CD4-positive, CD25-positive, alpha-beta regulatory T cell (primary cell): ENCODE measurements around the gene RIIAD1. TPM values are rescaled to one million over a fixed set of nuclear protein-coding genes. Genes with fewer than 3 reads are reported as not detected.
"Not testable (repeated sequence)": the region's sequence is repeated elsewhere in the genome, so short reads cannot be mapped to it uniquely, and the experiment has no call there.

Experiments used
- ATAC-seq, 2 donors: fragments of 150-1000 bp; cut with Tn5 transposase; one replicate each; pipeline ENCODE4 v1.10.0; 2021; ENCODE audit warnings: low read depth in 2 of 2, moderate number of reproducible peaks in 2 of 2, moderate library complexity in 1 of 2
- DNase-seq, 3 donors: peaks; one replicate each; pipeline versions ENCODE4 v3.0.0 to v3.0.0-alpha.2; 2012 to 2022; ENCODE audit warnings: mixed read lengths in 1 of 3
- H3K27ac ChIP-seq: one replicate; pipeline ENCODE4 v1.7.0; 2013; ENCODE audit warnings: mild to moderate bottlenecking, low read length; ENCODE audit not compliant: insufficient read depth, poor library complexity, severe bottlenecking
- H3K27me3 ChIP-seq: one replicate; pipeline ENCODE4 v1.7.0; 2013; ENCODE audit warnings: low read length; ENCODE audit not compliant: control insufficient read depth, insufficient read depth
- H3K36me3 ChIP-seq: one replicate; pipeline ENCODE4 v1.7.0; 2013; ENCODE audit warnings: mild to moderate bottlenecking, low read length, moderate library complexity; ENCODE audit not compliant: control insufficient read depth, insufficient read depth
- H3K4me1 ChIP-seq: 2 replicates; pipeline ENCODE4 v1.7.0; 2013; ENCODE audit warnings: mild to moderate bottlenecking, low read length; ENCODE audit not compliant: insufficient read depth, control insufficient read depth, poor library complexity, severe bottlenecking
- H3K4me3 ChIP-seq: one replicate; pipeline ENCODE4 v1.7.0; 2013; ENCODE audit warnings: low read depth, mild to moderate bottlenecking, low read length, moderate library complexity
- H3K9me3 ChIP-seq, 2 experiments: 1 replicate in 1 of 2; 2 replicates in 1 of 2; pipeline ENCODE4 v1.7.0; 2013; ENCODE audit warnings: low read length in 2 of 2, mild to moderate bottlenecking in 1 of 2, moderate library complexity in 1 of 2; ENCODE audit not compliant: control insufficient read depth in 2 of 2
- H3K27ac Mint-ChIP-seq, 3 donors: one replicate each; pipeline ENCODE4 v1.8.0; 2020 to 2022; ENCODE audit warnings: mild to moderate bottlenecking in 3 of 3, mixed read lengths in 3 of 3, moderate library complexity in 2 of 3
- H3K27me3 Mint-ChIP-seq: one replicate; pipeline ENCODE4 v1.8.0; 2022; ENCODE audit warnings: mild to moderate bottlenecking, mixed read lengths
- H3K36me3 Mint-ChIP-seq: one replicate; pipeline ENCODE4 v1.8.0; 2020; ENCODE audit warnings: mixed read lengths
- H3K4me1 Mint-ChIP-seq, 4 donors: one replicate each; pipeline ENCODE4 v1.8.0; 2020 to 2022; ENCODE audit warnings: mixed read lengths in 4 of 4, mild to moderate bottlenecking in 1 of 4
- H3K4me3 Mint-ChIP-seq, 4 donors: one replicate each; pipeline ENCODE4 v1.8.0; 2020 to 2022; ENCODE audit warnings: mild to moderate bottlenecking in 4 of 4, mixed read lengths in 4 of 4, moderate library complexity in 3 of 4
- H3K9me3 Mint-ChIP-seq, 7 donors: one replicate each; pipeline ENCODE4 v1.8.0; 2020 to 2022; ENCODE audit warnings: mixed read lengths in 7 of 7, mild to moderate bottlenecking in 3 of 7, moderate library complexity in 2 of 7
- polyA plus RNA-seq, 4 donors: library from polyadenylated mRNA; unstranded; fragments of 300-500 nt; fragmentation: Illumina TruSeq; gene quantifications; one replicate each; pipeline ENCODE4 v1.2.3, GENCODE V29; 2021
- total RNA-seq: library from RNA; stranded (reverse); gene quantifications from one replicate; pipeline ENCODE4 v1.2.3, GENCODE V29; 2022

RIIAD1 gene, protein sequence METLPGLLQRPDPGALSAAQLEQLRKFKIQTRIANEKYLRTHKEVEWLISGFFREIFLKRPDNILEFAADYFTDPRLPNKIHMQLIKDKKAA
- total RNA-seq (not detected), polyA plus RNA-seq (not detected)

DNA sequence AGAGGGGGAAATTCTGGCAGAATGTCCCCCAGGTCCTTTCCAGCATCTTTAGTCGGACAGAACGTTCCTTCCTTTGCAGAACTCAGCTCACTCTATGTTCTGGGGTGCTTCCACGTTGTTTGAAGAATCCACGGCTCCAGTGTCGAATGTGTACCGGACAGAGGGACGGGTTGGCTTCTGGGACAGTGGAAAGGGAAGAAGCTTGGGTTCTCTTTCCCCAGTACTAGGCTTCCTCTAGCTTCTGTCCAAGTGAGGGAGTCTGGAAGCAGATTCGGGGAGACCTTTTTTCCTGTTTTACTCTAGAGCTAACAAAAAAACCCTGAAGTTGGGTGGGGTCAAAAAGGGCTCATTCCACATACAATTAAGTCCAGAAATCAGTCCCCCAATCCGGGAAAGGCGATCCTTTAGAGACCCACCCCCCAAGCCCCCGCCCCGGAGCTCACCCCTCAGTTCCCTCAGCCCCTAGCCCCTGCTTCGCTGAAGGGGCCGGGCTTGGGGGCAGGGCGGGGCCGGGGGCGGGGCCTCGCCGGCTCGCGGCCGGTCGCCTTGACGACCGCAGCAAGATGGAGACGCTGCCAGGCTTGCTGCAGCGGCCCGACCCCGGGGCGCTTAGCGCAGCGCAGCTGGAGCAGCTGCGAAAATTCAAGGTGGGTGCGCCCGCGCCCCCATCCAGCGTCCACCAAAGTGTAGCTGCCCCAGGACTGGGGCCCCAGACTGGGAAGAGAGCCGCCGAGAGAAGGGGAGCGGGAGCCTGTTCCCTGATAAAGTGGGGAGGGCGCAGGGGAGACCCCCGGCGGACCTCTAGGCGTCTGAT is at the start of gene RIIAD1:
TSS of gene RIIAD1 (plus strand) at position 549 of the 814 bp plus-strand sequence. CDS start at position 564, 15 bp downstream.
- H3K27me3 ChIP-seq = peaks cover 48% of the 10 kb centered on the region
- peak within 1 kb of the TSS; percentile 2 to 59 (median 23) for H3K27ac Mint-ChIP-seq
- peak within 1 kb of the TSS; percentile 81 for H3K4me3 ChIP-seq
- peaks cover 0 to 35% (median 13%) of the 10 kb centered on the region in 4 donors for H3K4me1 Mint-ChIP-seq
- ATAC-seq (peak; percentile 73 to 83), DNase-seq (peak; percentile 40 to 57 (median 42))
- H3K4me1 ChIP-seq = peaks cover 30% of the 10 kb centered on the region
- no peak within 1 kb of the TSS for H3K27ac ChIP-seq
- H3K4me3 Mint-ChIP-seq = peak within 1 kb of the TSS; percentile 10 to 90 (median 81)
- no peaks in the 10 kb centered on the region for H3K36me3 Mint-ChIP-seq
- H3K9me3 ChIP-seq = no peaks in the 10 kb centered on the region
- H3K27me3 Mint-ChIP-seq = peaks cover 90% of the 10 kb centered on the region
- peaks cover 0 to 6% (median 0%) of the 10 kb centered on the region in 7 donors for H3K9me3 Mint-ChIP-seq
- H3K36me3 ChIP-seq = no peaks in the 10 kb centered on the region

DNA sequence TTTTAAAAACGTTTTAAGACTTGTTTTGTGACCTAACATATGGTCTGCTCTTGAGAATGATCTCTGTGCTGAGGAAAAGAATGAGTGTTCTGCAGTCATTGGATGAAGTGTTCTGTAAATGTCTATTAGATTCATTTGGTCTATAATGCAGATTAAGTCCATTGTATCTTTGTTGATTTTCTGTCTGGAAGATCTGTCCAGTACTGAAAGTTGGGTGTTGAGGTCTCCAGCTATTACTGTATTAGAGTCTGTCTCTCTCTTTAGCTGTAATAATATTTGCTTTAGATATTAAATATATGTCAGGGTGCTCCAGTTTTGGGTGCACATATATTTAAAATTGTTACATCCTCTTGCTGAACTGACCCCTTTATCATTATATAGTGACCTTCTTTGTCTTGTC is 47.9 kb upstream of the RIIAD1 start:
- DNase-seq (no peak), ATAC-seq (no peak)
- peaks cover 0 to 14% (median 9%) of the 10 kb centered on the region in 4 donors for H3K4me1 Mint-ChIP-seq
- H3K4me3 Mint-ChIP-seq = no peak overlapping the region
- no peaks in the 10 kb centered on the region for H3K27me3 ChIP-seq
- no peaks in the 10 kb centered on the region for H3K27me3 Mint-ChIP-seq
- H3K4me3 ChIP-seq = no peak overlapping the region
- H3K9me3 ChIP-seq = no peaks in the 10 kb centered on the region
- no peak overlapping the region for H3K27ac Mint-ChIP-seq
- H3K4me1 ChIP-seq = no peaks in the 10 kb centered on the region
- peaks cover 56% of the 10 kb centered on the region for H3K36me3 Mint-ChIP-seq
- peaks cover 30% of the 10 kb centered on the region for H3K36me3 ChIP-seq
- H3K27ac ChIP-seq = no peak overlapping the region
- H3K9me3 Mint-ChIP-seq = peaks cover 0 to 3% (median 0%) of the 10 kb centered on the region in 7 donors

DNA sequence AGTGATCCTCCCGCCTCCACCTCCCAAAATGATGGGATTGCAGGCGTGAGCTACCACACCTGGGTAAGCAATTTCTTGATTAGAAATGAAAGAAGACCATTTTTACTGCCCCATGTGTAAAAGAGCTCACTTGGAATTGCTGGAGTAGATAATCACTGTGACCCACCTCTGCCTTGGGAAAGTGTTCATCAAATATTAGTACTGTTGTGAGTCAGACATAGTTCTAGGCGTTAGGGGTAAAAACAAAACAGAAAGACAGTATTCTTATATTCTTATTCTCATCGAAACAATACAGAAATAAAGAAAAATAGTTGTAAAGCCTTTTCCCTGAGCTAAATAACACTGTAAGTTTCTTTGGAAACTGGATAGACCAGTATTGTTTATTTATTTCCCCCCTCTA is 40.9 kb upstream of the RIIAD1 start:
- Histone ChIP-seq H3K27me3 (no peaks in the 10 kb centered on the region), H3K4me1 (no peaks in the 10 kb centered on the region), H3K36me3 (peaks cover 18% of the 10 kb centered on the region), H3K9me3 (no peaks in the 10 kb centered on the region), H3K27ac (no peak overlapping the region), H3K4me3 (no peak overlapping the region)
- peaks cover 4 to 10% (median 5%) of the 10 kb centered on the region in 4 donors for H3K4me1 Mint-ChIP-seq
- no peak overlapping the region for H3K4me3 Mint-ChIP-seq
- no peak for ATAC-seq
- H3K27me3 Mint-ChIP-seq = no peaks in the 10 kb centered on the region
- peak overlapping the region in 1 of 3 donors; percentile 54 for H3K27ac Mint-ChIP-seq
- DNase-seq = no peak
- peaks cover 31% of the 10 kb centered on the region for H3K36me3 Mint-ChIP-seq
- H3K9me3 Mint-ChIP-seq = no peaks in the 10 kb centered on the region

DNA sequence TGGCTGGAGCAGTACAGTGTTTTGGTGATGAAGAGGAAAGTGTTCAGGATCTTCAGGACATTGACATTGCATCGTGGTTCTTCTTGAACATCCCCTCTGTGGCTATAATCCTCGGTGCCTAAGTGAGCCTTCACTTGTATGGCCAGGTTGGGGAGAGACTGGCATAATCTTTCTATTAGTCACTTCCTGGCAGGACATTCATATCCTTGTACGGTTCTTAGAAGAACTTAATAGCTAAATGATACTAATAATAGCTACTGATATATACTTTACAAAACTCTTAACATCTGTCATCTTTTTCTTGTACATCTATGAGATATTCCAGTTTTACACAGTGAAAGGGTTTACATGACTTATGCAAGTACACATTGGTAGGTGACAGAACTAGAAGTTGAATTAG is 40.5 kb upstream of the RIIAD1 start:
- H3K36me3 ChIP-seq = peaks cover 22% of the 10 kb centered on the region
- H3K27me3 Mint-ChIP-seq = no peaks in the 10 kb centered on the region
- H3K9me3 Mint-ChIP-seq = no peaks in the 10 kb centered on the region
- no peak overlapping the region for H3K4me3 ChIP-seq
- H3K4me3 Mint-ChIP-seq = no peak overlapping the region
- no peak overlapping the region for H3K27ac Mint-ChIP-seq
- H3K36me3 Mint-ChIP-seq = peaks cover 32% of the 10 kb centered on the region
- H3K27ac ChIP-seq = no peak overlapping the region
- no peak for ATAC-seq
- H3K9me3 ChIP-seq = no peaks in the 10 kb centered on the region
- H3K4me1 Mint-ChIP-seq = peaks cover 4 to 12% (median 5%) of the 10 kb centered on the region in 4 donors
- H3K27me3 ChIP-seq = no peaks in the 10 kb centered on the region
- no peaks in the 10 kb centered on the region for H3K4me1 ChIP-seq
- DNase-seq = peak in 1 of 3 donors; percentile 7

DNA sequence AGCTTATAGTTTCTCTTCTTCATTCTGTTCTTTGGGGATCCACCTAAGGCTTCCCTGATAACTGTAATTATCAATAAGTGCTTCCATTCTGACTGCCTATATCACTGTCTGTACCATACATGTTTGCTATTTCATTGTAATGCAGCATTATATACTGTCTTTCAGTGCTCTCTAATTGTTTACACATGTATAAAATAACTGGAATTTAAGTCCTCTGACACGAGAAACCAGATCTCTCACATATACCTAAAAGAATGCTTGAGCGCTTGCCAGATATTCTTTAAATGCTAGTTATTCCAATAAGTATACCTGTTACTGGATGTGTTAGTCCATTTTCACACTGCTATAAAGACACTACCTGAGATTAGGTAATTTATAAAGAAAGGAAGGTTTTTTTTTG is 39.4 kb upstream of the RIIAD1 start:
- Histone ChIP-seq H3K4me1 (no peaks in the 10 kb centered on the region), H3K4me3 (no peak overlapping the region), H3K27me3 (no peaks in the 10 kb centered on the region), H3K36me3 (peaks cover 25% of the 10 kb centered on the region), H3K9me3 (no peaks in the 10 kb centered on the region), H3K27ac (no peak overlapping the region)
- ATAC-seq (no peak), DNase-seq (no peak)
- no peak overlapping the region for H3K4me3 Mint-ChIP-seq
- H3K27ac Mint-ChIP-seq = no peak overlapping the region
- H3K9me3 Mint-ChIP-seq = no peaks in the 10 kb centered on the region
- no peaks in the 10 kb centered on the region for H3K27me3 Mint-ChIP-seq
- H3K36me3 Mint-ChIP-seq = peaks cover 37% of the 10 kb centered on the region
- H3K4me1 Mint-ChIP-seq = peaks cover 4 to 15% (median 5%) of the 10 kb centered on the region in 4 donors

DNA sequence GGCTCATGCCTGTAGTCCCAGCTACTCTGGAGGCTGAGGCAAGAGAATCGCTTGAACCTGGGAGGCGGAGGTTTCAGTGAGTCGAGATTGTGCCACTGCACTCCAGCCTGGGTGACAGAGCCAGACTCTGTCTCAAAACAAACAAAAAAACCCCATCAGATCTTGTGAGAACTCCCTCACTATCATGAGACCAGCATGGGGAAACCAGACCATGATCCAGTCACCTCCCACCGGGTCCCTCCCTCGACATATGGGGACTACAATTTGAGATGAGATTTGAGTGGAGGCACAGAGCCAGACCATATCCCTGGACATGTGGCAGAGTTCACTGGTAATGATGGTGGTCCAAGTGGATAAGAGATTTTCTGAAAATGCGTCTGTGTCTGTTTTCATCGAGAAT is 38.4 kb upstream of the RIIAD1 start:
- H3K36me3 ChIP-seq = peaks cover 27% of the 10 kb centered on the region
- H3K27ac ChIP-seq, H3K4me1 ChIP-seq, ATAC-seq, H3K4me3 ChIP-seq, H3K27ac Mint-ChIP-seq, H3K27me3 ChIP-seq, H3K27me3 Mint-ChIP-seq, H3K9me3 ChIP-seq, DNase-seq, H3K4me3 Mint-ChIP-seq, H3K9me3 Mint-ChIP-seq: not testable (repeated sequence)
- peaks cover 41% of the 10 kb centered on the region for H3K36me3 Mint-ChIP-seq
- H3K4me1 Mint-ChIP-seq = peaks cover 4 to 15% (median 5%) of the 10 kb centered on the region in 4 donors

DNA sequence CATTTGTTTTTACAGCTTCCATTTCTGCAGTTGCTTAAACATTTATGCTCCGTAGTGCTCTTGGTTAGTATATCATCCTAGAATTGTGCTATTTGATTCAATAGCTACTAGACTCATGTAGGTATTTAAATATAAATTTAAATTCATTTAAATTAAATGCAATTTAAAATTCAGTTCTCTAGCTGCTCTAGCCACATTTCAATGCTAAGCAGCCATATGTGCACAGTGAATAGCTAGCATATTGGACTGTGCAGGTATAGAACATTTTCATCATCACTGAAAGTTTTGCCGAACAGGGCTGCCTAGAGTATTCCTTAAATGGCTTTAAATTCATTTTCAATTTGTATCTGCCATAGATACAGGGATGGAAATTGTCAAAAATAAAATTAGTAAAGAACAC is 37.2 kb upstream of the RIIAD1 start:
- Mint-ChIP-seq H3K4me3 (no peak overlapping the region), H3K27me3 (no peaks in the 10 kb centered on the region), H3K36me3 (peaks cover 41% of the 10 kb centered on the region), H3K27ac (no peak overlapping the region), H3K9me3 (no peaks in the 10 kb centered on the region), H3K4me1 (peaks cover 4 to 15% (median 5%) of the 10 kb centered on the region in 4 donors)
- Histone ChIP-seq H3K9me3 (no peaks in the 10 kb centered on the region), H3K4me1 (no peaks in the 10 kb centered on the region), H3K27me3 (no peaks in the 10 kb centered on the region), H3K27ac (no peak overlapping the region), H3K36me3 (peaks cover 21% of the 10 kb centered on the region), H3K4me3 (no peak overlapping the region)
- ATAC-seq = no peak
- DNase-seq = no peak
